HCT116 (cell line): Measurements from ENCODE around the gene ACLY.

ENCODE experiments used
- EZH2phosphoT487 ChIP-seq: fragments of 200-600 bp; IDR thresholded peaks from 2 replicates; pipeline ENCODE4 v1.6.1; 2018; ENCODE audit warnings: antibody characterized with exemption, borderline replicate concordance
- JUND ChIP-seq: IDR thresholded peaks from 2 replicates; pipeline ENCODE4 v1.6.1; 2012
- POLR2A ChIP-seq: IDR thresholded peaks from 2 replicates; pipeline ENCODE4 v1.7.0; 2011; ENCODE audit warnings: borderline replicate concordance; ENCODE audit not compliant: insufficient read depth, insufficient read length; ENCODE audit errors: extremely low read depth
- POLR2AphosphoS5 ChIP-seq: IDR thresholded peaks from 2 replicates; pipeline ENCODE4 v1.6.1; 2011; ENCODE audit warnings: mild to moderate bottlenecking, low read depth, low read length, moderate library complexity
- TF ChIP-seq, protein P1 (sequence below), 3 experiments: fragments of 200-600 bp in 1 of 3; sonication (generic) in 1 of 3; IDR thresholded peaks in 2 of 3; conservative IDR thresholded peaks in 1 of 3; 2 replicates each; pipeline ENCODE4 v1.5.1; 2012 to 2017; ENCODE audit warnings: low read depth in 2 of 3, low read length in 2 of 3, antibody characterized with exemption in 1 of 3, borderline replicate concordance in 1 of 3, control low read depth in 1 of 3, mild to moderate bottlenecking in 1 of 3, mixed read lengths in 1 of 3, mixed run types in 1 of 3, moderate library complexity in 1 of 3; ENCODE audit not compliant: insufficient read depth in 1 of 3
- TF ChIP-seq, protein P2 (sequence below): IDR thresholded peaks from 2 replicates; pipeline ENCODE4 v1.6.1; 2011; ENCODE audit warnings: mild to moderate bottlenecking, low read length, moderate library complexity; ENCODE audit not compliant: insufficient replicate concordance; ENCODE audit errors: extremely low read depth
- TF ChIP-seq, protein P3 (sequence below): IDR thresholded peaks from 2 replicates; pipeline ENCODE4 v1.6.1; 2012

DNA sequence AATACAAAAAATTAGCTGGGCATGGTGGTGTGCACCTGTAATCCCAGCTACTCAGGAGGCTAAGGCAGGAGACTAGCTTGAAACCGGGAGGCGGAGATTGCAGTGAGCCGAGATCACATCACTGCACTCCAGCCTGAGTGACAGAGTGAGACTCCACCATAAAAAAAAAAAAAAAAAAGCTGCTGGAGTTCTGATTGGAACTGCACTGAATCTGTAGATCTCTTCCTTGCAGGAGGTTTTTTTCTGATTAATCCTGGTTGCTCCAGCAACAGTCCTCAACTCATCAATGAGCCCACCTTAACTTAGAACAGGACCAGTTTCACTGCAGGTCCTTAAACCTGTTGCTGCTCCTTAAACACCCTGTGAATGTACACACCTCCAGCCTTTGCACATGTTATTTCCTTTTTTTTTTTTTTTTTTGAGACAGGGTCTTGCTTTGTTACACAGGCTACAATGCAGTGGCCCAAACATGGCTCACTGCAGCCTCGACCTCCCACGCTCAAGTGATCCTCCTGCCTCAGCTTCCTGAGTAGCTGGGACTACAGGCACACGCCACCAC lies 10.0 kb upstream of the ACLY start:
- TF ChIP-seq, protein P1, sequence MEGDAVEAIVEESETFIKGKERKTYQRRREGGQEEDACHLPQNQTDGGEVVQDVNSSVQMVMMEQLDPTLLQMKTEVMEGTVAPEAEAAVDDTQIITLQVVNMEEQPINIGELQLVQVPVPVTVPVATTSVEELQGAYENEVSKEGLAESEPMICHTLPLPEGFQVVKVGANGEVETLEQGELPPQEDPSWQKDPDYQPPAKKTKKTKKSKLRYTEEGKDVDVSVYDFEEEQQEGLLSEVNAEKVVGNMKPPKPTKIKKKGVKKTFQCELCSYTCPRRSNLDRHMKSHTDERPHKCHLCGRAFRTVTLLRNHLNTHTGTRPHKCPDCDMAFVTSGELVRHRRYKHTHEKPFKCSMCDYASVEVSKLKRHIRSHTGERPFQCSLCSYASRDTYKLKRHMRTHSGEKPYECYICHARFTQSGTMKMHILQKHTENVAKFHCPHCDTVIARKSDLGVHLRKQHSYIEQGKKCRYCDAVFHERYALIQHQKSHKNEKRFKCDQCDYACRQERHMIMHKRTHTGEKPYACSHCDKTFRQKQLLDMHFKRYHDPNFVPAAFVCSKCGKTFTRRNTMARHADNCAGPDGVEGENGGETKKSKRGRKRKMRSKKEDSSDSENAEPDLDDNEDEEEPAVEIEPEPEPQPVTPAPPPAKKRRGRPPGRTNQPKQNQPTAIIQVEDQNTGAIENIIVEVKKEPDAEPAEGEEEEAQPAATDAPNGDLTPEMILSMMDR (IDR thresholded peaks at IDR 0.05 in 2 of 3, conservative IDR thresholded peaks at IDR 0.05 in 1 of 3; ENCODE audit: borderline replicate concordance in 1 of 3, insufficient read depth in 1 of 3, low read depth in 2 of 3, low read length in 2 of 3), result no peak
- TF ChIP-seq POLR2A (no peak), EZH2phosphoT487 (no peak), POLR2AphosphoS5 (no peak), JUND (no peak)
- TF ChIP-seq, protein P2, sequence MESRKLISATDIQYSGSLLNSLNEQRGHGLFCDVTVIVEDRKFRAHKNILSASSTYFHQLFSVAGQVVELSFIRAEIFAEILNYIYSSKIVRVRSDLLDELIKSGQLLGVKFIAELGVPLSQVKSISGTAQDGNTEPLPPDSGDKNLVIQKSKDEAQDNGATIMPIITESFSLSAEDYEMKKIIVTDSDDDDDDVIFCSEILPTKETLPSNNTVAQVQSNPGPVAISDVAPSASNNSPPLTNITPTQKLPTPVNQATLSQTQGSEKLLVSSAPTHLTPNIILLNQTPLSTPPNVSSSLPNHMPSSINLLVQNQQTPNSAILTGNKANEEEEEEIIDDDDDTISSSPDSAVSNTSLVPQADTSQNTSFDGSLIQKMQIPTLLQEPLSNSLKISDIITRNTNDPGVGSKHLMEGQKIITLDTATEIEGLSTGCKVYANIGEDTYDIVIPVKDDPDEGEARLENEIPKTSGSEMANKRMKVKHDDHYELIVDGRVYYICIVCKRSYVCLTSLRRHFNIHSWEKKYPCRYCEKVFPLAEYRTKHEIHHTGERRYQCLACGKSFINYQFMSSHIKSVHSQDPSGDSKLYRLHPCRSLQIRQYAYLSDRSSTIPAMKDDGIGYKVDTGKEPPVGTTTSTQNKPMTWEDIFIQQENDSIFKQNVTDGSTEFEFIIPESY, result no peak
- TF ChIP-seq, protein P3, sequence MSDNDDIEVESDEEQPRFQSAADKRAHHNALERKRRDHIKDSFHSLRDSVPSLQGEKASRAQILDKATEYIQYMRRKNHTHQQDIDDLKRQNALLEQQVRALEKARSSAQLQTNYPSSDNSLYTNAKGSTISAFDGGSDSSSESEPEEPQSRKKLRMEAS, result no peak
